HG02981 (cell line): Measurements from ENCODE around the gene RNF166.
A peak's percentile ranks its signal among the peaks of the same experiment; 100 is the strongest.

Experiments
- ATAC-seq: cut with Tn5 transposase; IDR thresholded peaks from one replicate; pipeline ENCODE4 v1.9.1; 2021; ENCODE audit warnings: mild to moderate bottlenecking, moderate library complexity; ENCODE audit not compliant: unreplicated experiment

RNF166 gene

GRCh38 chr16:88706229-88706964, at the start of gene RNF166, which contains the start of gene CTU2:
TSS of gene RNF166 (minus strand) at chr16:88706408. CDS start at chr16:88706325, 83 bp downstream.
TSS of gene CTU2 (plus strand) at chr16:88706503. CDS start at chr16:88706531, 28 bp downstream.
- peak; percentile 61 for ATAC-seq

DNA sequence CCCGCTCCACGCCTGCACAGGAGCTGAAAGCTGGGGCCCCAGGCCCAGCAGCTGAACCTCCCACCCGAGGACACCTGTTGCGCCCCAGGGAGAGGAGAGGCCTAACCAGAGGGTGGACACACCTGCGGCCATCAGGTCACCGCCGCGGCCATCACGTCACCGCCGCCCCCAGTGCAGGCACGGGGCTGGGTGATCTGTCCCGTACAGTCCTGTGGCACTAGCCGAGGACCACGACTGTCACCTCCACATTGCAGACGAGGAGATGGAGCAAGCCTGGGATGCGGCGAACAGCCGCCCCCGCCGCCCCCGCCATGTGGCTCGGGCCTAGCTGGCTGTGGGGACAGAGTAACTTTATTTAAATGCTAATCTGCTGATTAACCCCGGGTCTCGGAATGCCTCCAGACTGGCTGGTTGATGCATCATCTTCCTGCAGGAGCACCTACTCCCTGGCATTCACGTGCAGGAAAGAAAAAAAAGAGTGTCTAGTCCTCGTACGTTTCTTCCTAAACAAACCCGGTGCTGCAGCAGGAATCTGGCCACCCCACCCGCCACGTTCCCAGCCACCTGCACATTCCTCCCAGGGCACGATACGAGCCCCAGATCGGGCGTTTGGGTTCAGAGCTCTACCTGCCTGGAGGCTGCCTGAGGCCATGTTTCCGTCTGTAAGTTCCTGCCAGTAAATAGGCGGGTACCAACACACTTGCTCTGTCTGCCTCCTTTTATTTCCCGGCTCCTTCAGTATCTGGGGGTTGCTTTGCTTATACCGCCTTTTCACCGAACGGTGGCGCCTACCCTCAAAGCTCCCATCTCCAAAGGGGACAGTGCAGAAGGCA, 48.9 kb upstream of the RNF166 start:
- ATAC-seq: no peak

GRCh38 chr16:88754109-88754911, 48.1 kb upstream of the RNF166 start:
- ATAC-seq: no peak

- ATAC-seq: no peak
Observed at GRCh38 chr16:88753602-88754001, 47.4 kb upstream of the RNF166 start.

DNA sequence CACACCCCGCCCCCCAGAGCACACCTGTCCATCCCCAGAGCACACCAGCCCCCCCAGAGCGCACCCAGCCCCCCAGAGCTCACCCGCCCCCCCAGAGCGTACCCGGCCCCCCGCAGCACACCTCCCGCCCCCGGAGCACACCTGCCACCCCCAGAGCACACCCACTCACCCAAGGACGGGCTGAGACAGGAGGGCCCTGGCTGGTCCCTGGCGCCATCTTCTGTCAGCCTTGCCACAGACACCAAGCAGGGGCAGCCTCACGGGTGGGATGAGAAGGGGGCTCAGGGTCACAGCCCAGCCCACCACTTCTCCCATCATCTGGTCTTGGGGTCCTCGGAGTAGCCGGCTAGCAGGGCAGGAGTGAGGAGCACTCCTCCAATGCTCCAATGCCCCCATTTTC, 47.0 kb upstream of the RNF166 start:
- ATAC-seq: no peak

- ATAC-seq: no peak
Observed at GRCh38 chr16:88752386-88753002, 46.3 kb upstream of the RNF166 start.

DNA sequence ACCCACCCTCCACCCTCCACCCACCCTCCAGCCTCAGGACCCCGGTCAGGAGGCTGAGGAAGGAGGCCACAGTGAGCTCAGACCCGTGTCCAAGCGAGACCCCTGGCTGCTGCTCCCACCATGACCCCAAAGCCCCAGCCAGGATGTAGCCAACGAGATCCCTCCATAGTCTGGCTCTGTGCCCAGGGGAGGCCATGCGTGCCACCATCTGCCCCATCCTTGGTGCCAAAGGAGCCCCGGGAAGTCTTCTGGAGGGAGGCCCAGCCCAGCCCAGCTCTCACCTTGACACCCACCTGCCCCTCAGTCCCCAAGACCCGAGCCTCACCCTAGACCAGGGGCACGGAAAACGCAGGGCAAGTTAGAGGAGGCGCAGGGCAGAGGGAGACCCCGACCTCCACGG, 44.6 kb upstream of the RNF166 start:
- ATAC-seq: no peak

GRCh38 chr16:88749358-88749757, 43.1 kb upstream of the RNF166 start:
- ATAC-seq: no peak

DNA sequence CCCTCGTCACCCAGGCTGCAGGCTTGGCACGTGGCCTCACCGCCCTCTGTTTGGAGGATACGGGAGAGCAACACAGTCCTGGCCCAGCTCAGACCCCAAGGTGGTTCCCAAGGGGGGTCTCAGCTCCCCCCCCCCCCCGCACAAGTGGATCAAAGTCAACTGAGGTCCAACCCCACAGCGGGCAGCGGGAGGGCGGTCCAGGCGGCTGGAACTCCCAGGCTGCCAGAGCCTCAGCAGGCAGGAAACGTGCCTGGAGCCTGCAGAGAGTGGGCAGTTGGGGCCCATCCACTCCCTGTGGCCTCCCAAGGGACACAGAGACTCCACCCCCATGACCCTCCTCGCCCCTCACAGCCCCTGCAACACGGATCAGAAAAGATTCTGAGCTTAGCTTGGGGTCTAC, 42.2 kb upstream of the RNF166 start:
- ATAC-seq: no peak

DNA sequence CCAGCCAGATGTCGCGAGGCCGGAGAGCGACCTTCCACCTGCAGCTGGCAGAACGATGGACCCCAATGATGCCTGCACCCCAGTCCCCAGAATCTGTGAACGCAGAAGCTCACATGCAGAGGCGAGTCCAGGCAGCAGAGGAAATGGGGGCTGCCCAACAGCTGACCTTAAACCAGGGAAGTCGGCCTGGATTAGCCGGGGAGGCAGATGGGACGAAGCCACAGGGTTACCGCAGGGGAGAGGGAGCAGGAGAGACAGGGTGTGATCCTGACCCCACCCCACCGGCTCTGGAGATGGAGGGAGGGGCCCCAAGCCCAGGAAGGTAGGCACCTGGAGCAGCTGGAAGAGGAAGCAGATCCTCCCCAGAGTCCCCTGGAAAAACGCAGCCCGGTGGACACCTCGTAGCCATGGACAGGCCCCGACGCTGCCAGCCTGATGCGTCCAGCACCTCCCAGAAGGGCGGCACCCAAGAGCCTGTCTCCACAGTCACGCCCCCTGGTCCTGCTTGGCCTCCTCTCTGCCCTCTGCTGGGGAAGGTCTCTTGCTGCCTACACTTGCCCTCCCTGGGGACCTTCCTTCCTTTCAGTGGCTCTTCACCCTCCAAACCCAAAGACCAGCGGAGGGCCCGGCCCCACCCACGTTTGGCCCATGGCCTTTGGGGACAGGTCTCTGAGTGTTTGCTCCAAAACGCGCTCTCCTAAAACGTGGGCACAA, 41.5 kb upstream of the RNF166 start:
- ATAC-seq: no peak

- no peak for ATAC-seq
Observed at GRCh38 chr16:88746506-88746905, 40.3 kb upstream of the RNF166 start.

DNA sequence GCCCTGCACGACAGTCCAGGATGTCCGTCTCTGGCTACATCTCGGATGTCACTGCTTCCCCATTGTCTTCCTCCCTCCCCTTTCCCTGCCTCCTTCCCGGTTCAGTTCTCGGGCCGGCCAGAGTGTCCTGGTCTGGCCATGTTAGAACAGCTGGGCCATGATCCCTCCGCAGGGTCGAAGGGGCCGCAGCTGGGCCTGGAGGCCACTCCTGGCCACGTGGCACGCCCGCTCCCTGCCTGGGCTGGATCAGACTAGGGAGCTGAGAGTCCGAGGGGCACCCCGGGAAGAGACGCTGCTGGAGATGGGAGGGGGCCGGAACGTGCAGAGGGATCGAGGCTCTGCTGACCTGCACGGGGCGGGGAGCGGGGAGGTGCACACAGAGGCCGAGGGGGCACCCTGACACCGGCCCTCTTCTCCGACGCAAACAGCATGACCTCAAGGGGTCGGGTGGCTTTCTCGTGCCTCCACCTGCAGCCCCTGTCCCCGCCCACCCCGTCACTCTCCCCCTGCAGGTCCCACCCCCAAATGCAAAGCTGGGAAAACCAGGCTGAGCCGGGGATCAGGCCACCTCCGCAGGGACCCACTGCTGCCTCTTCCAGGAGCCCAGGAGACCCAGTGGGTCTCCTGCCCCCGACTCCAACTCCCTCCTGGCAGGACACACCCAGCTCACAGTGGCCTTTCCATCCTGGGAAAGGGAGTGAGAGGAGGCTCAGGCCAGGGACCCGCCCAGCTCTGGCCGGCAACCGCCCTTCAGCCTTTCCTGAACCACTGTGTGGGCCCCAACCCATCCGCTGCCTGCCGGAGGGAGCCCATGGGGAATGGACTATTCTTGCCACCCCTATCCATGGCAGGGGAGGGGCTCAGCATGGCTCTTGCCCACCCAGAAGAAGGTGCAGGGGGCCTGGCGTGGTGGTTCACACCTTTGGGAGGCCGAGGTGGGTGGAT, 38.6 kb upstream of the RNF166 start:
- peak; percentile 8 for ATAC-seq

- ATAC-seq: no peak
Observed at GRCh38 chr16:88743693-88744576, 37.7 kb upstream of the RNF166 start.

DNA sequence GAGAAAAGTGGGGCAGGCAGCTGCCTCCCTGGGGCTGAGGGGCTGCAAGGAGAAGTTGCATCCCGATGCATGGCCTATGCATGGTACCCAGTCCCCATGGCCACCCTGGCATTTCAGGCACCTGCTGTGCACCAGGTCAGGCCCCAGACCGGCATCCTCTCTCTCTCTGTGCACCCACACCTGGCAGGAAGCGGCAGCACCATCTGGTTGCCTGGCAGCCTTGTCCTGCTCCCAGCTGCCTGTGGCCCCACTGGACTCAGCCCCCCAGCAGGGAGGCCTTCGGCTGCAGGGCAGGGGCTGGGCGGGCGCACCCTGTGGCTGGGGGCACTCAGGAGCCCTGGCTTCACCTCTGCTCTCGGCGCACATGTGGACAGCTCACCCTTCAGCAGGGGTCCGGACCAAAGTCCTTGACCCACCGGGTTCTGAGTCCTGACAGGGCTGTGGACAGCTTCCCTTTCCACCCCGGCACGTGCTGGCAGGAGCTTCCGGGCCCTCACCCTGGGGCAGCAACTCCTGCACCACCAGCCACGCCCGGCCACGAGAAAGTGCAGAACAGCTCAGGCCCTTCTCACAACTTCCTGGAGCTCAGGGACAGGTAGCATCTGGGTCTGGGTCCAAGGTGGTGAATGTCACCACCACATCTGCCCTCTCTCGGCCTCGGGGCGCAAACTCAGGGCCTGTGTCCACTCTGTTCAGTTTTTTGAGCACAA, 36.8 kb upstream of the RNF166 start:
- no peak for ATAC-seq

DNA sequence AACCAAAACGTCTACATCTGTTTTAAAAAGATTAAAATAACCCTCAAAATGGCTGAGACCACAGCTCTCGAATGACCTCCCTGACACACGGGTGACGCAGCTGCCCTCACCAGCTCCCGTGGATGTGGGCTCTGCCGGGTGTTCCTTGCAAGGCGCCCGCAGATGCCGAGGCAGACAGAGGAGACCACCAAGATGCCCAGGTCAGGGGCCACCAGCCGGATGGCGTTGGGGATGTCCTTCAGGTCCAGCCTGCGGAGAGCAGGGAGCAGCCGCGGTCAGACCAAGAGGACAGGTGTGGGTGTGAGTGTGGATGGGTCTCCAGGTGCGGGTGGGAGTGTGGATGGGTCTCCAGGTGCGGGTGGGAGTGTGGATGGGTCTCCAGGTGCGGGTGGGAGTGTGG, 35.2 kb upstream of the RNF166 start:
- ATAC-seq: no peak

- ATAC-seq: no peak
Observed at GRCh38 chr16:88740727-88741055, 34.5 kb upstream of the RNF166 start.

GRCh38 chr16:88739977-88740726, 33.9 kb upstream of the RNF166 start:
- no peak for ATAC-seq
